K562 (cell line): Measurements from ENCODE around the gene CLIC3. TPM values are rescaled to one million over a fixed set of nuclear protein-coding genes. Genes with fewer than 3 reads are reported as not detected.
A peak's percentile ranks its signal among the peaks of the same experiment; 100 is the strongest.

Experiments used
- CCNT2 ChIP-seq: IDR thresholded peaks from 2 replicates; pipeline ENCODE4 v1.6.1; 2011; ENCODE audit warnings: borderline replicate concordance, low read depth, mild to moderate bottlenecking, moderate library complexity, mixed read lengths, low read length; ENCODE audit not compliant: insufficient read length; ENCODE audit errors: extremely low read depth
- CHD2 ChIP-seq: IDR thresholded peaks from 2 replicates; pipeline ENCODE4 v1.6.1; 2011; ENCODE audit warnings: low read depth, low read length
- CREB1 ChIP-seq, 2 experiments: sonication (generic) in 1 of 2; formaldehyde crosslinking in 1 of 2; IDR thresholded peaks; 2 replicates each; pipeline versions ENCODE4 v1.6.1 to v1.8.0; 2012 to 2022; ENCODE audit warnings: inconsistent platforms in 1 of 2, mild to moderate bottlenecking in 1 of 2, missing genetic modification reagents in 1 of 2, moderate library complexity in 1 of 2
- E2F6 ChIP-seq, 2 experiments: IDR thresholded peaks; 2 replicates each; pipeline ENCODE4 v1.6.1; 2011; ENCODE audit warnings: borderline replicate concordance in 1 of 2, control low read depth in 1 of 2, low read depth in 1 of 2, low read length in 1 of 2, mild to moderate bottlenecking in 1 of 2, mixed read lengths in 1 of 2, moderate library complexity in 1 of 2; ENCODE audit not compliant: insufficient read depth in 1 of 2, insufficient read length in 1 of 2, poor library complexity in 1 of 2, severe bottlenecking in 1 of 2; ENCODE audit errors: extremely low read depth in 1 of 2
- ESRRB ChIP-seq: fragments of 250-450 bp; sonication (Bioruptor Pico); IDR thresholded peaks from 2 replicates; pipeline ENCODE4 v1.5.0; 2020; ENCODE audit warnings: mild to moderate bottlenecking, moderate library complexity, borderline replicate concordance
- ETV6 ChIP-seq, 3 experiments: fragments of 150-350 bp in 1 of 3; sonication (generic) in 1 of 3; formaldehyde crosslinking in 1 of 3; IDR thresholded peaks; 2 replicates each; pipeline versions ENCODE4 v1.6.1 to v1.8.0; 2014 to 2022; ENCODE audit warnings: borderline replicate concordance in 2 of 3, low read depth in 2 of 3, antibody characterized with exemption in 1 of 3, low read length in 1 of 3, mild to moderate bottlenecking in 1 of 3, missing genetic modification reagents in 1 of 3
- FOXP1 ChIP-seq: sonication (generic); formaldehyde crosslinking; IDR thresholded peaks from 2 replicates; pipeline ENCODE4 v1.8.0; 2022; ENCODE audit warnings: mild to moderate bottlenecking, missing genetic modification reagents
- GABPB1 ChIP-seq: sonication (generic); formaldehyde crosslinking; IDR thresholded peaks from 2 replicates; pipeline ENCODE4 v1.8.0; 2022; ENCODE audit warnings: mild to moderate bottlenecking, missing genetic modification reagents
- KAT7 ChIP-seq: sonication (generic); formaldehyde crosslinking; IDR thresholded peaks from 2 replicates; pipeline ENCODE4 v1.8.0; 2022; ENCODE audit warnings: missing genetic modification reagents, mild to moderate bottlenecking, borderline replicate concordance
- KDM2B ChIP-seq: fragments of 250-450 bp; sonication (Bioruptor Pico); IDR thresholded peaks from 2 replicates; pipeline ENCODE4 v1.8.0; 2021; ENCODE audit warnings: mild to moderate bottlenecking, moderate library complexity
- L3MBTL2 ChIP-seq: fragments of 450-650 bp; IDR thresholded peaks from 2 replicates; pipeline ENCODE4 v1.6.1; 2016; ENCODE audit warnings: mild to moderate bottlenecking, moderate library complexity
- MTA3 ChIP-seq: fragments of 450-650 bp; formaldehyde crosslinking; IDR thresholded peaks from 2 replicates; pipeline ENCODE4 v1.6.1; 2017; ENCODE audit warnings: mild to moderate bottlenecking, borderline replicate concordance
- NFE2 ChIP-seq: IDR thresholded peaks from 2 replicates; pipeline ENCODE4 v1.6.1; 2014; ENCODE audit warnings: antibody characterized with exemption, low read depth
- NR1H2 ChIP-seq: sonication (generic); formaldehyde crosslinking; IDR thresholded peaks from 2 replicates; pipeline ENCODE4 v1.4.0; 2020; ENCODE audit warnings: mild to moderate bottlenecking, missing genetic modification reagents
- NR2C2 ChIP-seq, 2 experiments: fragments of 200-800 bp in 1 of 2; sonication (Bioruptor generic) in 1 of 2; sonication (generic) in 1 of 2; formaldehyde crosslinking in 1 of 2; IDR thresholded peaks; 2 replicates each; pipeline versions ENCODE4 v1.6.1 to v1.8.0; 2016 to 2022; ENCODE audit warnings: mild to moderate bottlenecking in 1 of 2, missing compliant biosample characterization in 1 of 2, missing genetic modification characterization in 1 of 2, missing genetic modification reagents in 1 of 2
- POLR2G ChIP-seq: fragments of 200-400 bp; formaldehyde crosslinking; IDR thresholded peaks from 2 replicates; pipeline ENCODE4 v1.6.1; 2017; ENCODE audit warnings: low read depth, mild to moderate bottlenecking, antibody characterized with exemption, low read length, moderate library complexity
- ZC3H4 ChIP-seq: sonication (generic); formaldehyde crosslinking; IDR thresholded peaks from 2 replicates; pipeline ENCODE4 v1.9.0; 2021; ENCODE audit warnings: missing genetic modification reagents, borderline replicate concordance
- ZNF124 ChIP-seq: sonication (generic); formaldehyde crosslinking; IDR thresholded peaks from 2 replicates; pipeline ENCODE4 v1.8.1; 2022; ENCODE audit warnings: missing genetic modification reagents
- ZNF3 ChIP-seq: fragments of 250-450 bp; sonication (Bioruptor Pico); IDR thresholded peaks from 2 replicates; pipeline ENCODE4 v1.5.0; 2021; ENCODE audit warnings: mild to moderate bottlenecking, moderate library complexity
- ZNF354B ChIP-seq: fragments of 250-450 bp; sonication (Bioruptor Pico); IDR thresholded peaks from 2 replicates; pipeline ENCODE4 v1.4.0; 2020
- polyA plus RNA-seq, 8 experiments: library from polyadenylated mRNA; depleted of rRNA in 4 of 8; stranded (reverse) in 5 of 8; unstranded in 3 of 8; fragments of >200 nt; fragmentation: Nextera tagmentation in 2 of 8; fragmentation: Illumina TruSeq in 1 of 8; extraction: Ambion mirVana in 2 of 8; extraction: Trizol in 1 of 8; gene quantifications; 2 replicates each; pipeline versions ENCODE4 v1.2.1 to v1.2.3, GENCODE V29; 2011 to 2014; ENCODE audit warnings: inconsistent platforms in 1 of 8, missing spikeins in 1 of 8
- total RNA-seq, 7 experiments: library from RNA; depleted of rRNA in 6 of 7; stranded (reverse); fragments of >200 nt in 6 of 7; fragmentation: Illumina TruSeq in 2 of 7; extraction: Trizol in 2 of 7; gene quantifications; 2 replicates each; pipeline versions ENCODE4 v1.2.1 to v1.2.3, GENCODE V29; 2011 to 2021; ENCODE audit warnings: low replicate concordance in 1 of 7
- TF ChIP-seq, protein P1 (sequence below): sonication (generic); formaldehyde crosslinking; IDR thresholded peaks from 2 replicates; pipeline ENCODE4 v1.8.0; 2022; ENCODE audit warnings: missing genetic modification reagents, mild to moderate bottlenecking, moderate library complexity, borderline replicate concordance
- TF ChIP-seq, protein P2 (sequence below): fragments of 200-800 bp; sonication (Bioruptor generic); IDR thresholded peaks from 2 replicates; pipeline ENCODE4 v1.6.1; 2017; ENCODE audit warnings: missing genetic modification characterization, missing compliant biosample characterization

Gene CLIC3
- total and polyA plus RNA-seq, 9 of the 15 experiments (the other 6 are each of a cell fraction or from before 2014, with no cell fraction given): 0.27 to 0.29 TPM; not detected in 7

GRCh38 chr9:137027369-137028262 lies 31.2 kb upstream of the CLIC3 start, which contains the start of gene ABCA2 (continued):
- TF ChIP-seq ESRRB (CRISPR knock-in tag) (no peak), CHD2 (peak; percentile 46; the same call in 1 of the 2 replicates), ZNF3 (no peak), POLR2G (peak; percentile 50; the same call in 1 of the 2 replicates), ZNF124 (CRISPR knock-in tag) (0 out of 2 replicates have a peak, but pooled peaks have one; percentile 24), ZNF354B (CRISPR knock-in tag) (no peak), NR1H2 (CRISPR knock-in tag) (no peak), CCNT2 (peak; percentile 8), CREB1 (IDR thresholded peaks at IDR 0.05) (no peak), CREB1 (CRISPR knock-in tag; IDR thresholded peaks at IDR 0.05) (0 out of 2 replicates have a peak, but pooled peaks have one; percentile 47), E2F6 (IDR thresholded peaks at IDR 0.05; ENCODE audit: borderline replicate concordance in 1 of 2, extremely low read depth in 1 of 2, insufficient read depth in 1 of 2, insufficient read length in 1 of 2, low read depth in 1 of 2, low read length in 1 of 2, poor library complexity in 1 of 2, severe bottlenecking in 1 of 2) (peak; percentile 39 to 82), GABPB1 (CRISPR knock-in tag) (0 out of 2 replicates have a peak, but pooled peaks have one; percentile 28), NR2C2 (CRISPR knock-in tag; IDR thresholded peaks at IDR 0.05) (no peak), NR2C2 (tag; IDR thresholded peaks at IDR 0.05) (peak; percentile 18; the same call in 1 of the 2 replicates), ETV6 (IDR thresholded peaks at IDR 0.05; ENCODE audit: borderline replicate concordance in 1 of 2, low read depth in 2 of 2, low read length in 1 of 2) (no peak), ETV6 (CRISPR knock-in tag; IDR thresholded peaks at IDR 0.05; ENCODE audit: borderline replicate concordance) (no peak), KDM2B (CRISPR knock-in tag) (0 out of 2 replicates have a peak, but pooled peaks have one; percentile 37), NFE2 (peak; percentile 39; the same call in 1 of the 2 replicates), L3MBTL2 (peak; percentile 46), FOXP1 (CRISPR knock-in tag) (0 out of 2 replicates have a peak, but pooled peaks have one; percentile 24), ZC3H4 (no peak), KAT7 (CRISPR knock-in tag) (0 out of 2 replicates have a peak, but pooled peaks have one; percentile 72), MTA3 (peak; percentile 24; the same call in 1 of the 2 replicates)
- TF ChIP-seq, protein P1, sequence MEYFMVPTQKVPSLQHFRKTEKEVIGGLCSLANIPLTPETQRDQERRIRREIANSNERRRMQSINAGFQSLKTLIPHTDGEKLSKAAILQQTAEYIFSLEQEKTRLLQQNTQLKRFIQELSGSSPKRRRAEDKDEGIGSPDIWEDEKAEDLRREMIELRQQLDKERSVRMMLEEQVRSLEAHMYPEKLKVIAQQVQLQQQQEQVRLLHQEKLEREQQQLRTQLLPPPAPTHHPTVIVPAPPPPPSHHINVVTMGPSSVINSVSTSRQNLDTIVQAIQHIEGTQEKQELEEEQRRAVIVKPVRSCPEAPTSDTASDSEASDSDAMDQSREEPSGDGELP (CRISPR knock-in tag): peak; percentile 37; the same call in 1 of the 2 replicates
- TF ChIP-seq, protein P2, sequence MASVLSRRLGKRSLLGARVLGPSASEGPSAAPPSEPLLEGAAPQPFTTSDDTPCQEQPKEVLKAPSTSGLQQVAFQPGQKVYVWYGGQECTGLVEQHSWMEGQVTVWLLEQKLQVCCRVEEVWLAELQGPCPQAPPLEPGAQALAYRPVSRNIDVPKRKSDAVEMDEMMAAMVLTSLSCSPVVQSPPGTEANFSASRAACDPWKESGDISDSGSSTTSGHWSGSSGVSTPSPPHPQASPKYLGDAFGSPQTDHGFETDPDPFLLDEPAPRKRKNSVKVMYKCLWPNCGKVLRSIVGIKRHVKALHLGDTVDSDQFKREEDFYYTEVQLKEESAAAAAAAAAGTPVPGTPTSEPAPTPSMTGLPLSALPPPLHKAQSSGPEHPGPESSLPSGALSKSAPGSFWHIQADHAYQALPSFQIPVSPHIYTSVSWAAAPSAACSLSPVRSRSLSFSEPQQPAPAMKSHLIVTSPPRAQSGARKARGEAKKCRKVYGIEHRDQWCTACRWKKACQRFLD: peak; percentile 70; the same call in 1 of the 2 replicates
